Measurements from ENCODE around the gene EPS15. TPM values are rescaled to one million over a fixed set of nuclear protein-coding genes. Genes with fewer than 3 reads are reported as not detected.

Gene EPS15
- total and polyA plus RNA-seq, 9 of the 15 experiments (the other 6 are each of a cell fraction or from before 2014, with no cell fraction given) = 23.1 to 69.0 (median 41.7) TPM

- TF ChIP-seq, protein P1, sequence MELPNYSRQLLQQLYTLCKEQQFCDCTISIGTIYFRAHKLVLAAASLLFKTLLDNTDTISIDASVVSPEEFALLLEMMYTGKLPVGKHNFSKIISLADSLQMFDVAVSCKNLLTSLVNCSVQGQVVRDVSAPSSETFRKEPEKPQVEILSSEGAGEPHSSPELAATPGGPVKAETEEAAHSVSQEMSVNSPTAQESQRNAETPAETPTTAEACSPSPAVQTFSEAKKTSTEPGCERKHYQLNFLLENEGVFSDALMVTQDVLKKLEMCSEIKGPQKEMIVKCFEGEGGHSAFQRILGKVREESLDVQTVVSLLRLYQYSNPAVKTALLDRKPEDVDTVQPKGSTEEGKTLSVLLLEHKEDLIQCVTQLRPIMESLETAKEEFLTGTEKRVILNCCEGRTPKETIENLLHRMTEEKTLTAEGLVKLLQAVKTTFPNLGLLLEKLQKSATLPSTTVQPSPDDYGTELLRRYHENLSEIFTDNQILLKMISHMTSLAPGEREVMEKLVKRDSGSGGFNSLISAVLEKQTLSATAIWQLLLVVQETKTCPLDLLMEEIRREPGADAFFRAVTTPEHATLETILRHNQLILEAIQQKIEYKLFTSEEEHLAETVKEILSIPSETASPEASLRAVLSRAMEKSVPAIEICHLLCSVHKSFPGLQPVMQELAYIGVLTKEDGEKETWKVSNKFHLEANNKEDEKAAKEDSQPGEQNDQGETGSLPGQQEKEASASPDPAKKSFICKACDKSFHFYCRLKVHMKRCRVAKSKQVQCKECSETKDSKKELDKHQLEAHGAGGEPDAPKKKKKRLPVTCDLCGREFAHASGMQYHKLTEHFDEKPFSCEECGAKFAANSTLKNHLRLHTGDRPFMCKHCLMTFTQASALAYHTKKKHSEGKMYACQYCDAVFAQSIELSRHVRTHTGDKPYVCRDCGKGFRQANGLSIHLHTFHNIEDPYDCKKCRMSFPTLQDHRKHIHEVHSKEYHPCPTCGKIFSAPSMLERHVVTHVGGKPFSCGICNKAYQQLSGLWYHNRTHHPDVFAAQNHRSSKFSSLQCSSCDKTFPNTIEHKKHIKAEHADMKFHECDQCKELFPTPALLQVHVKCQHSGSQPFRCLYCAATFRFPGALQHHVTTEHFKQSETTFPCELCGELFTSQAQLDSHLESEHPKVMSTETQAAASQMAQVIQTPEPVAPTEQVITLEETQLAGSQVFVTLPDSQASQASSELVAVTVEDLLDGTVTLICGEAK (IDR thresholded peaks at IDR 0.05) = no peak
- TF ChIP-seq, protein P1 (CRISPR knock-in tag; IDR thresholded peaks at IDR 0.05) = no peak
- no peak for TF ChIP-seq HMGN3 (IDR thresholded peaks at IDR 0.05; ENCODE audit: borderline replicate concordance, extremely low read depth, insufficient read length, low read depth, low read length)
- no peak for TF ChIP-seq BRCA1 (IDR thresholded peaks at IDR 0.05)
- no peak for TF ChIP-seq BRCA1 (CRISPR knock-in tag; IDR thresholded peaks at IDR 0.05)
- TF ChIP-seq TFE3 (CRISPR knock-in tag; IDR thresholded peaks at IDR 0.05) = no peak
- peak; percentile 76 for TF ChIP-seq MEIS2 (IDR thresholded peaks at IDR 0.05; ENCODE audit: partially characterized antibody)
- TF ChIP-seq PTBP1 (IDR thresholded peaks at IDR 0.05; ENCODE audit: low read depth, low read length) = no peak
- no peak for TF ChIP-seq PPARD (CRISPR knock-in tag; IDR thresholded peaks at IDR 0.05)
- TF ChIP-seq, protein P2, sequence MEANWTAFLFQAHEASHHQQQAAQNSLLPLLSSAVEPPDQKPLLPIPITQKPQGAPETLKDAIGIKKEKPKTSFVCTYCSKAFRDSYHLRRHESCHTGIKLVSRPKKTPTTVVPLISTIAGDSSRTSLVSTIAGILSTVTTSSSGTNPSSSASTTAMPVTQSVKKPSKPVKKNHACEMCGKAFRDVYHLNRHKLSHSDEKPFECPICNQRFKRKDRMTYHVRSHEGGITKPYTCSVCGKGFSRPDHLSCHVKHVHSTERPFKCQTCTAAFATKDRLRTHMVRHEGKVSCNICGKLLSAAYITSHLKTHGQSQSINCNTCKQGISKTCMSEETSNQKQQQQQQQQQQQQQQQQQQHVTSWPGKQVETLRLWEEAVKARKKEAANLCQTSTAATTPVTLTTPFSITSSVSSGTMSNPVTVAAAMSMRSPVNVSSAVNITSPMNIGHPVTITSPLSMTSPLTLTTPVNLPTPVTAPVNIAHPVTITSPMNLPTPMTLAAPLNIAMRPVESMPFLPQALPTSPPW (CRISPR knock-in tag; IDR thresholded peaks at IDR 0.05) = peak; percentile 83; the same call in 1 of the 2 replicates
- TF ChIP-seq YY1 (IDR thresholded peaks at IDR 0.05; ENCODE audit: borderline replicate concordance in 1 of 3, control insufficient read depth in 1 of 3, extremely low read depth in 1 of 3, insufficient read depth in 3 of 3, insufficient read length in 1 of 3, insufficient replicate concordance in 2 of 3, low read depth in 1 of 3, low read length in 2 of 3) = no peak
- TF ChIP-seq NFE2L1 (tag; IDR thresholded peaks at IDR 0.05; ENCODE audit: borderline replicate concordance, low read depth) = no peak
- no peak for TF ChIP-seq ASH1L (IDR thresholded peaks at IDR 0.05; ENCODE audit: borderline replicate concordance, low read depth, partially characterized antibody)
- no peak for TF ChIP-seq ZNF12 (CRISPR knock-in tag; IDR thresholded peaks at IDR 0.05)
Measured at GRCh38 chr1:51325878-51326755, 192.9 kb downstream of the EPS15 start (continued).

Data from K562 (cell line).